Measurements from ENCODE around the gene MAP3K14. TPM values are rescaled to one million over a fixed set of nuclear protein-coding genes. Genes with fewer than 3 reads are reported as not detected.

MAP3K14 gene
- total RNA-seq, 1 donor from 2014 or later: 0.34 TPM

DNA sequence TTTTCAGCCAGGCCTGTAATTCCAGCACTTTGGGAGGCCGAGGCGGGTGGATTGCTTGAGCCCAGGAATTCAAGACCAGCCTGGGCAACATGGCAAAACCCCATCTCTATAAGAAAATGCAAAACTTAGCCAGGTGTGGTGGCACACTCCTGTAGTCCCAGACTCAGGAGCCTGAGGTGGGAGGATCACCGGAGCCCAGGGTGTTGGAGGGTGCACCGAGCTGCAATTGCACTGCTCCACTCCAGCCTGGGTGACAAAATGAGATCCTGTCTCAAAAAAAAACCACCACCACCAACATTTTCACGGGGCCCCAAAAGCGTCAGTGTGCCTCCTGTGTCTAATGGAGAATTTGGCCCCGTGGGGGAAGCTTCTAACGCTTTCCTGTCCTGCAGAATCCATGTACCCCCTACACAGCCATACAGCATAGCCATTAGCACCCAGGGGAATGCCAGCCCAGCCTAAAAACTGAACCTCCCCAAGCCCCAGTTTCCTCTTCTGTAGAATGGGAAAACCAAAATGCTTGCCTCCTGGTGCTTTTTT is 22.2 kb upstream of the MAP3K14 start:
- no peaks in the 10 kb centered on the region for H4K20me1 ChIP-seq (ENCODE audit: low read depth)
- no peaks in the 10 kb centered on the region for H3K27me3 ChIP-seq
- peaks cover 9% of the 10 kb centered on the region for H3K4me1 ChIP-seq
- H3K4me1 Mint-ChIP-seq: peaks cover 17% of the 10 kb centered on the region
- no peaks in the 10 kb centered on the region for H3K79me2 ChIP-seq (ENCODE audit: low read depth)
- DNase-seq (ENCODE audit: low spot score): no peak
- no peak overlapping the region for H3K9ac ChIP-seq
- no peak overlapping the region for H2AFZ ChIP-seq (replicated peaks)
- H3K27ac ChIP-seq: no peak overlapping the region
- peaks cover 20% of the 10 kb centered on the region for H3K27me3 Mint-ChIP-seq (ENCODE audit: insufficient read depth, low read depth)
- H3K4me2 ChIP-seq: no peak overlapping the region
- H3K9me3 ChIP-seq (ENCODE audit: low read depth): no peaks in the 10 kb centered on the region
- TF ChIP-seq EZH2 (IDR thresholded peaks at IDR 0.05) (no peak), EZH2phosphoT487 (IDR thresholded peaks at IDR 0.05) (no peak)
- TF ChIP-seq, protein P1, sequence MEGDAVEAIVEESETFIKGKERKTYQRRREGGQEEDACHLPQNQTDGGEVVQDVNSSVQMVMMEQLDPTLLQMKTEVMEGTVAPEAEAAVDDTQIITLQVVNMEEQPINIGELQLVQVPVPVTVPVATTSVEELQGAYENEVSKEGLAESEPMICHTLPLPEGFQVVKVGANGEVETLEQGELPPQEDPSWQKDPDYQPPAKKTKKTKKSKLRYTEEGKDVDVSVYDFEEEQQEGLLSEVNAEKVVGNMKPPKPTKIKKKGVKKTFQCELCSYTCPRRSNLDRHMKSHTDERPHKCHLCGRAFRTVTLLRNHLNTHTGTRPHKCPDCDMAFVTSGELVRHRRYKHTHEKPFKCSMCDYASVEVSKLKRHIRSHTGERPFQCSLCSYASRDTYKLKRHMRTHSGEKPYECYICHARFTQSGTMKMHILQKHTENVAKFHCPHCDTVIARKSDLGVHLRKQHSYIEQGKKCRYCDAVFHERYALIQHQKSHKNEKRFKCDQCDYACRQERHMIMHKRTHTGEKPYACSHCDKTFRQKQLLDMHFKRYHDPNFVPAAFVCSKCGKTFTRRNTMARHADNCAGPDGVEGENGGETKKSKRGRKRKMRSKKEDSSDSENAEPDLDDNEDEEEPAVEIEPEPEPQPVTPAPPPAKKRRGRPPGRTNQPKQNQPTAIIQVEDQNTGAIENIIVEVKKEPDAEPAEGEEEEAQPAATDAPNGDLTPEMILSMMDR (IDR thresholded peaks at IDR 0.05): no peak
- no peak overlapping the region for H3K27ac Mint-ChIP-seq
- no peaks in the 10 kb centered on the region for H3K36me3 ChIP-seq
- no peaks in the 10 kb centered on the region for H3K9me3 Mint-ChIP-seq
- no peaks in the 10 kb centered on the region for H3K36me3 Mint-ChIP-seq
- no peak overlapping the region for H3K4me3 Mint-ChIP-seq
- H3F3A ChIP-seq (ENCODE audit: low read depth): peaks cover 6% of the 10 kb centered on the region
- no peak overlapping the region for H3K4me3 ChIP-seq

DNA sequence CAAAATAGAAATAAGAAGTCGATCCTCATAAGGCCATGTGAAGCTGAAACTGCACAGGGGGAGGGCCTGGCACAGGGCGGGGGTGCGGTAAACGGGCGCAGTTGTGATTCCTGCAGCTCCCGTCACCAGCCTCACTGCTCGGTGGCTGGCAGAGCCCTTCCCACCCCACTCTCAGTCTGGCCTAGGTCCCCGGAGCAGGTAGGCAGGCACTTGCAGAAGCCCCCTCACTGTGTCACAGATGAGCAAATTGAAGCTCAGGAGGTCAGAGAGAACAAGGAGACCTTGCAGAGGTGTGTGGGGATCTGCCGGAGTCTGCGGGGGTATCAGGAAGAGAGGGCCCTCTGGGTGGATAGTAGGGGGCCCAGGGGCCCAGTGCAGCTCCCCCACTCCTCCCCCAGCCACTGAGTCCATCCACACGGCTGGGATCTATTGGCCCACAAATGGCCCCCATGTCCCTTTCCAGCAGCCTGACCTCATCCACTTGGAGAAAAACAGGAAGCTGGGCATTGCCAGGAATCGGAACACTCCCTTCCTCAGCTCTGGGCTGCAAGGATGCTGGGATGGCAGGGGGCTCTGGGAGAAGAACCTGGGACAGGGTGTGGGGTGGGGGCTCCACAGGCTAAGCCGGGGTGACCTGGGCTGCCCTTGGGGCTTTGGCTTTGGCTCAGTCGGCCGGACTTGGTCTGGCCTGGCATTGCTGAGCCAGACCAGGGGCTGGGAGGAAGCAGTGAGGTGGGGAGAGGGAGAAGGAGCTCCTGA is 21.4 kb upstream of the MAP3K14 start:
- H3K27me3 Mint-ChIP-seq (ENCODE audit: insufficient read depth, low read depth): peaks cover 20% of the 10 kb centered on the region
- peaks cover 9% of the 10 kb centered on the region for H3K4me1 ChIP-seq

DNA sequence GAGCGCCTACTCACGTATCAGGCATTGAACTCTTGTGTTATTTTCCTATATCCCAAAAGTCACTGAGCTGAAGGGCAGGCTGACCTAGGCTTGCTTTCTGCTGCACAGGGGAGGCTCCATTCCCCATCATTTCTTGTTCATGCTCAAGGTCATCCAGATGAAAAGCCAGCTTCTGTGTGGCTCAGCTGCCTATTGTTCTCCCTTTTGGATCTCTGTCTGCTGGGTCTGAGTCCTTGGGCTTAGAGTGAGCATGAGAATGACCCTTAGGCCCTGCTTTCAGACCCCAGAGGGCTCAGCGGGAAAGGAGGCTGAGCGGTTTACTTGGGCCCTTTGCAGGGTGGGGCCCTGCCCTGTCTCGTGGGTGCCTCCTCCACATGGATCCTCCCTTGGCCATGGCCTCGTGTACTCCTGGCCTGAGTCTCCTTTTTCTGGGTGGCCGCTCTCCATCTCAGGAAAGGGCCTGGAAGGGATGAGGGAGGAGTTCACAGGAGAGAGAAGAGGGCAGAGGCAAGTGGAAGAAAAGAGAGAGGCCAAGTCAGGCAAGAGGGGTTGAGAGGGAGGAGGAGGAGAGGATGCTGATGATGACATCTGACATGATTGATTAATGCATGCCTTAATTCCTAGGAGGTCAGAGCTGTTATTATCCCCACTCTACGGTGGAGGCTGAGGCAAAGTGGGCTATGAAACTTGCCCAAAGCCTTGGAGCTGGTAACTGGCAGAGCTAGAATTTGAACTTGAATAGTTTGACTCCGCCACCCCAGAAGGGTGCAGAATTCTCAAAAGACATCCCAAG is 19.8 kb upstream of the MAP3K14 start:
- H3K4me1 ChIP-seq: peaks cover 2% of the 10 kb centered on the region
- no peak overlapping the region for H3K4me3 ChIP-seq
- H3K9ac ChIP-seq: no peak overlapping the region
- H3K4me2 ChIP-seq: no peak overlapping the region
- DNase-seq (ENCODE audit: low spot score): no peak
- H3K9me3 ChIP-seq (ENCODE audit: low read depth): no peaks in the 10 kb centered on the region
- no peaks in the 10 kb centered on the region for H3K27me3 ChIP-seq
- H2AFZ ChIP-seq (replicated peaks): no peak overlapping the region
- peaks cover 4% of the 10 kb centered on the region for H3F3A ChIP-seq (ENCODE audit: low read depth)
- H4K20me1 ChIP-seq (ENCODE audit: low read depth): no peaks in the 10 kb centered on the region
- Mint-ChIP-seq H3K9me3 (no peaks in the 10 kb centered on the region), H3K27ac (peak overlapping the region; percentile 29), H3K4me1 (peaks cover 7% of the 10 kb centered on the region), H3K36me3 (no peaks in the 10 kb centered on the region), H3K27me3 (ENCODE audit: insufficient read depth, low read depth) (peaks cover 12% of the 10 kb centered on the region), H3K4me3 (no peak overlapping the region)
- no peak overlapping the region for H3K27ac ChIP-seq
- no peaks in the 10 kb centered on the region for H3K79me2 ChIP-seq (ENCODE audit: low read depth)
- no peak for TF ChIP-seq EZH2 (IDR thresholded peaks at IDR 0.05)
- TF ChIP-seq, protein P1 (IDR thresholded peaks at IDR 0.05): no peak
- no peak for TF ChIP-seq EZH2phosphoT487 (IDR thresholded peaks at IDR 0.05)
- no peaks in the 10 kb centered on the region for H3K36me3 ChIP-seq

More for the DNA sequence above, 21.4 kb upstream of the MAP3K14 start:
- Histone ChIP-seq H3K9ac (no peak overlapping the region), H3K4me2 (no peak overlapping the region), H3K9me3 (ENCODE audit: low read depth) (no peaks in the 10 kb centered on the region), H2AFZ (replicated peaks) (no peak overlapping the region), H3K27me3 (no peaks in the 10 kb centered on the region), H3K4me3 (no peak overlapping the region), H3K79me2 (ENCODE audit: low read depth) (no peaks in the 10 kb centered on the region), H3K36me3 (no peaks in the 10 kb centered on the region), H3K27ac (no peak overlapping the region), H4K20me1 (ENCODE audit: low read depth) (no peaks in the 10 kb centered on the region), H3F3A (ENCODE audit: low read depth) (peaks cover 6% of the 10 kb centered on the region)
- Mint-ChIP-seq H3K27ac (no peak overlapping the region), H3K4me1 (peaks cover 17% of the 10 kb centered on the region), H3K9me3 (no peaks in the 10 kb centered on the region), H3K4me3 (no peak overlapping the region), H3K36me3 (no peaks in the 10 kb centered on the region)
- DNase-seq (ENCODE audit: low spot score): no peak
- TF ChIP-seq EZH2phosphoT487 (IDR thresholded peaks at IDR 0.05) (no peak), EZH2 (IDR thresholded peaks at IDR 0.05) (no peak)
- TF ChIP-seq, protein P1 (IDR thresholded peaks at IDR 0.05): no peak

All from neural progenitor cell (in vitro differentiated cells).